Glutamatergic neuron (in vitro differentiated cells): ENCODE results near the gene AGBL4. TPM values are rescaled to one million over a fixed set of nuclear protein-coding genes. Genes with fewer than 3 reads are reported as not detected.
A peak's percentile ranks its signal among the peaks of the same experiment; 100 is the strongest.

Experiments used
- DNase-seq: peaks from one replicate; pipeline ENCODE4 v3.0.0; 2022
- H3K27ac Mint-ChIP-seq: one replicate; pipeline ENCODE4 v1.8.0; 2020; ENCODE audit warnings: mild to moderate bottlenecking, mixed read lengths, inconsistent platforms; ENCODE audit not compliant: unreplicated experiment
- H3K27me3 Mint-ChIP-seq: one replicate; pipeline ENCODE4 v1.8.0; 2020; ENCODE audit warnings: mild to moderate bottlenecking, moderate library complexity, mixed read lengths, inconsistent platforms; ENCODE audit not compliant: unreplicated experiment
- H3K36me3 Mint-ChIP-seq: one replicate; pipeline ENCODE4 v1.8.0; 2020; ENCODE audit warnings: mild to moderate bottlenecking, mixed read lengths, inconsistent platforms; ENCODE audit not compliant: unreplicated experiment
- H3K4me1 Mint-ChIP-seq: one replicate; pipeline ENCODE4 v1.8.0; 2020; ENCODE audit warnings: mild to moderate bottlenecking, low read depth, mixed read lengths, inconsistent platforms; ENCODE audit not compliant: unreplicated experiment
- H3K4me3 Mint-ChIP-seq: one replicate; pipeline ENCODE4 v1.8.0; 2020; ENCODE audit warnings: mild to moderate bottlenecking, mixed read lengths, inconsistent platforms; ENCODE audit not compliant: unreplicated experiment
- H3K9me3 Mint-ChIP-seq: one replicate; pipeline ENCODE4 v1.8.0; 2020; ENCODE audit warnings: mild to moderate bottlenecking, moderate library complexity, mixed read lengths, inconsistent platforms; ENCODE audit not compliant: unreplicated experiment
- CTCF ChIP-seq: fragments of 200-600 bp; sonication (generic); IDR thresholded peaks from one replicate; pipeline ENCODE4 v1.5.0; 2021; ENCODE audit not compliant: partially characterized antibody, unreplicated experiment
- total RNA-seq: library from RNA; stranded (reverse); fragmentation: NEBNext Ultra II Directional; extraction: Animal tissue kit (Norgen Biotek cat#: 25700); gene quantifications from one replicate; pipeline ENCODE4 v1.2.1, GENCODE V29; 2021; ENCODE audit not compliant: unreplicated experiment

Gene AGBL4
- total RNA-seq, 1 donor from 2014 or later, result 3.5 TPM

DNA sequence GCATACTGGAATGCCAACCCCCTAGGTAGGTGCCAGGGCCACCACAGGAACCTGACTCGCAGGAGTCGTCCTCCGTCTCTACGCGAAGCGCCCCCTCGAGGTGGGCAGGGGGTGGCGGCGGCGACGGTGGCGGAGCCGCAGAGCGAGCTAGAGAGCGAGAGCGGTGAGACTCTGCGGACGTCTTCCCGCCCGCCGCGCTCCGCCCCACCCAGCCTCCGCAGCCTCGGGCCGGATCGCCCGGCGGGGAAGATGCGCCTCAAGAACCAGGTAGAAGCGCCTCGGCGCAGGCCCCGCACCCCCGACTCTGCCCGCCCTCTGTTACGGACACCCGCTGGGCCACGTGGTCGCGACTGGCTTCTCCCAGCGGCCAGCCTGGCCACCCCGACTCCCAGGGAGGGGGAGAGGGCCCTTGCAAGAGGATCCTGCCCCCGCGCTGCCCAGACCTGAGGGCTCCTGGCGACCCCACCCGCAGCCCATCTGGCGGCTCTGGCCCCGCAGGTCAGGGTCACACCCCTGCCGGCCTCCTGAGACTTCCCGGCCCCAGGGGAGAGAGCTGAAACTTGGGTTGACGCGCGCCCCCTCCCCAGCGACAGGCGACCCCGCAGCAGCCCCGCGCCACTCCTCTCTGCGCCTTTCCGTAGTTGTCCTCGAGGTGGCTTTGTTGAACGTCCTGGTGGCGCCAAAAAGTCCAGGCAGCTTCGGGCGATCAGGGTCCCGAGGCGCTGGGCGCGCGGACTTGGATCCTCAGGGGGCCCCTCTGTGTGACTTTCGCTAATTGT, 24.4 kb upstream of the AGBL4 start:
- peaks cover 2% of the 10 kb centered on the region for H3K9me3 Mint-ChIP-seq

GRCh38 chr1:50038237-50038809, 14.6 kb upstream of the AGBL4 start:
- Mint-ChIP-seq H3K4me3 (no peak overlapping the region), H3K4me1 (peaks cover 27% of the 10 kb centered on the region), H3K9me3 (no peaks in the 10 kb centered on the region), H3K36me3 (peaks cover 5% of the 10 kb centered on the region), H3K27ac (no peak overlapping the region), H3K27me3 (no peaks in the 10 kb centered on the region)
- no peak for TF ChIP-seq CTCF
- DNase-seq, result no peak

More for the DNA sequence above, 24.4 kb upstream of the AGBL4 start:
- H3K27me3 Mint-ChIP-seq, result peaks cover 4% of the 10 kb centered on the region
- H3K27ac Mint-ChIP-seq, result peak overlapping the region; percentile 81
- H3K4me1 Mint-ChIP-seq, result peaks cover 15% of the 10 kb centered on the region
- H3K36me3 Mint-ChIP-seq, result no peaks in the 10 kb centered on the region
- H3K4me3 Mint-ChIP-seq, result peak overlapping the region; percentile 87
- TF ChIP-seq CTCF, result peak; percentile 82
- peak; percentile 89 for DNase-seq

- no peaks in the 10 kb centered on the region for H3K9me3 Mint-ChIP-seq
- no peak for TF ChIP-seq CTCF
- H3K4me3 Mint-ChIP-seq, result no peak overlapping the region
Observed at GRCh38 chr1:50027794-50028193, 4.0 kb upstream of the AGBL4 start.

GRCh38 chr1:49995734-49996133, 28.0 kb downstream of the AGBL4 start:
- no peaks in the 10 kb centered on the region for H3K4me1 Mint-ChIP-seq
- peak; percentile 13 for TF ChIP-seq CTCF
- peaks cover 2% of the 10 kb centered on the region for H3K27me3 Mint-ChIP-seq
- peaks cover 6% of the 10 kb centered on the region for H3K36me3 Mint-ChIP-seq
- no peak overlapping the region for H3K4me3 Mint-ChIP-seq
- peaks cover 5% of the 10 kb centered on the region for H3K9me3 Mint-ChIP-seq
- no peak for DNase-seq
- no peak overlapping the region for H3K27ac Mint-ChIP-seq

More at GRCh38 chr1:50027794-50028193, 4.0 kb upstream of the AGBL4 start:
- H3K36me3 Mint-ChIP-seq, result no peaks in the 10 kb centered on the region
- no peak overlapping the region for H3K27ac Mint-ChIP-seq
- DNase-seq, result no peak
- H3K27me3 Mint-ChIP-seq, result no peaks in the 10 kb centered on the region
- peaks cover 2% of the 10 kb centered on the region for H3K4me1 Mint-ChIP-seq

DNA sequence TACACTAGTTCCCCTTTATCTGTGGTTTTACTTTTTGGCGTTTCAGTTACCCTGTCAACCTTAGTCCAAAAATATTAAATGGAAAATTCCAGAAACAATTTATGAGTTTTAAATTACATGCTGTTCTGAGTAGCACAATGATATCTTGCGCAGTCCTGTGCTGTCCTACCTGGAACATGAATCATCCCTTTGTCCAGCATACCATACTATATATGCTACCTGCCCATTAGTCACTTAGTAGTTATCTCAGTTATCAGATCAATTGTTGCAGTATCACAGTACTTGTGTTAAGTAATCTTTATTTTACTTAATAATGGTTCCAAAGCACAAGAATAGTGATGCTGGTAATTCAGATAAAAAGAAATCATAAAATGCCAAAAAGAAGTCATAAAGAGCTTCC, 52.7 kb downstream of the AGBL4 start:
- no peak for TF ChIP-seq CTCF
- Mint-ChIP-seq H3K27ac (no peak overlapping the region), H3K9me3 (no peaks in the 10 kb centered on the region), H3K27me3 (no peaks in the 10 kb centered on the region), H3K36me3 (no peaks in the 10 kb centered on the region), H3K4me1 (no peaks in the 10 kb centered on the region), H3K4me3 (no peak overlapping the region)
- no peak for DNase-seq
